ENCODE data around the gene LCN6.
"Not testable (repeated sequence)": the region's sequence is repeated elsewhere in the genome, so short reads cannot be mapped to it uniquely, and the experiment has no call there.

Gene LCN6

GRCh38 chr9:136759436-136760325 lies 11.4 kb upstream of the LCN6 start:
- Mint-ChIP-seq H3K36me3 (peaks cover 7 to 11% of the 10 kb centered on the region in 2 donors), H3K9me3 (peaks cover 4 to 8% of the 10 kb centered on the region in 2 donors), H3K27me3 (no peaks in the 10 kb centered on the region), H3K4me1 (peaks cover 29 to 51% of the 10 kb centered on the region in 2 donors), H3K27ac (peak overlapping the region; percentile 81), H3K4me3 (peak overlapping the region in 1 of 2 donors; percentile 41)
- DNase-seq, result no peak
- no peak for ATAC-seq (replicated peaks)

DNA sequence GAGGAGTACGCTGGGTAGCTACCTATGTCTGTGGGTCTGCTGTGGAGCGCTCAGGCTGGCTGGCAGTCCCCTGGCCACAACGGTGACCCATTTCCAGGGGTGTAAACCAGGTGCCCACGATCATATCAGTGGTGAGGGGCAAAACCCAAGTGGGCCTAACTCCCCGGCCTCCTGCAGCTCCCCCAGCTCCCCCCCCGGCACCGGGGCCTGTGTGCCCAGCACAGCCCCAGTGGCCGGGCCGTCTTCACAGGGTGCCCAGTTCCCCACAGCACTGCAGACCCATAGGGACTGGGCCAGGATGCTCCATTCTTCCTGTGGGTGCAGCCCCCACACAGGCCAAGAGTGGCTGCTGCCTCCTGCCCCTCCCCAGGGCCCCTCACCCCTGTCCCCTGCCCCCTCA lies 10.7 kb upstream of the LCN6 start:
- no peaks in the 10 kb centered on the region for H3K27me3 Mint-ChIP-seq
- no peak overlapping the region for H3K27ac Mint-ChIP-seq
- peak overlapping the region in 1 of 2 donors; percentile 46 for H3K4me3 Mint-ChIP-seq
- ATAC-seq (replicated peaks) (no peak), DNase-seq (no peak)
- H3K36me3 Mint-ChIP-seq, result peaks cover 7 to 11% of the 10 kb centered on the region in 2 donors
- peaks cover 29 to 56% of the 10 kb centered on the region in 2 donors for H3K4me1 Mint-ChIP-seq
- H3K9me3 Mint-ChIP-seq, result peaks cover 4 to 8% of the 10 kb centered on the region in 2 donors

DNA sequence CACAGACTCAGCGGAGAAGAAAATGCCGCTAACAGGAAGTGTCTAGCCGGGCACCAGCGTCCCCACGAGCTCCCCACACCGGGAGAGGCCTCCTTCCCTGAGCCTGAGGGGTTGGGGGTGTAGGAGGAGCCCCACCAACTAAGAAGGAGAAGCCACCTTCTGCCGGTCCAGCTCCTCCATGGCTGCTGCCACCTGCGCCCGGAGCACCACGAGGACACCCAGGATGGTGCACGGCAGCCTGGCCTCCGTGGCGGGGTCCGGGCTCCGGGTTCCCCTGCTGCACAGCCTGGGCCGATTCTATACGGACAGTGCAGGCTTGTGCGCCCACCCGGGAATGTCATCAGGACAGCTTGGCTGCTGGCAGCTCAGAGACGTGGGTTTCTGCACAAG lies 9.4 kb upstream of the LCN6 start:
- Mint-ChIP-seq H3K27me3 (no peaks in the 10 kb centered on the region), H3K9me3 (peaks cover 6 to 8% of the 10 kb centered on the region in 2 donors), H3K36me3 (peaks cover 7 to 14% of the 10 kb centered on the region in 2 donors), H3K4me1 (peaks cover 27 to 51% of the 10 kb centered on the region in 2 donors), H3K27ac (peak overlapping the region; percentile 62), H3K4me3 (peak overlapping the region in 1 of 2 donors; percentile 46)
- DNase-seq (no peak), ATAC-seq (replicated peaks) (peak in 1 of 2 donors; percentile 19)

- Mint-ChIP-seq H3K9me3 (peaks cover 10 to 11% of the 10 kb centered on the region in 2 donors), H3K36me3 (peaks cover 9 to 18% of the 10 kb centered on the region in 2 donors), H3K4me1 (peaks cover 27 to 51% of the 10 kb centered on the region in 2 donors), H3K4me3 (peak overlapping the region in 1 of 2 donors; percentile 41), H3K27me3 (no peaks in the 10 kb centered on the region), H3K27ac (peak overlapping the region; percentile 62)
- ATAC-seq (replicated peaks) (peak in 1 of 2 donors; percentile 64), DNase-seq (peak; percentile 44)
Observed at GRCh38 chr9:136757328-136757727, 9.0 kb upstream of the LCN6 start.

GRCh38 chr9:136756836-136757235 lies 8.5 kb upstream of the LCN6 start:
- H3K9me3 Mint-ChIP-seq, result peaks cover 12 to 15% of the 10 kb centered on the region in 2 donors

DNA sequence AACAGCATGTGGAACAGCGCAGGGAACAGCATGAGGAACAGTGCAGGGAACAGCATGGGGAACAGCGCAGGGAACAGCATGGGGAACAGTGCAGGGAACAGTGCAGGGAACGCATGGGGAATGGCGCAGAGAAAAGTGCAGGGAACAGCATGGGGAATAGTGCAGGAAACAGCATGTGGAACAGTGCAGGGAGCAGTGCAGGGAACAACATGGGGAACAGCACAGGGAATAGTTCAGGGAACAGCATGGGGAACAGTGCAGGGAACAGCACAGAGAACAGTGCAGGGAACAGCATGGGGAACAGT lies 7.8 kb upstream of the LCN6 start:
- H3K4me3 Mint-ChIP-seq, result no peak overlapping the region
- H3K27ac Mint-ChIP-seq, result no peak overlapping the region
- ATAC-seq (replicated peaks) (no peak), DNase-seq (no peak)
- no peaks in the 10 kb centered on the region for H3K27me3 Mint-ChIP-seq
- peaks cover 26 to 46% of the 10 kb centered on the region in 2 donors for H3K4me1 Mint-ChIP-seq
- H3K9me3 Mint-ChIP-seq, result peaks cover 12 to 19% of the 10 kb centered on the region in 2 donors
- H3K36me3 Mint-ChIP-seq, result peaks cover 9 to 22% of the 10 kb centered on the region in 2 donors

More at GRCh38 chr9:136756836-136757235, 8.5 kb upstream of the LCN6 start:
- H3K4me3 Mint-ChIP-seq, result peak overlapping the region in 1 of 2 donors; percentile 41
- peaks cover 27 to 51% of the 10 kb centered on the region in 2 donors for H3K4me1 Mint-ChIP-seq
- no peaks in the 10 kb centered on the region for H3K27me3 Mint-ChIP-seq
- peaks cover 9 to 22% of the 10 kb centered on the region in 2 donors for H3K36me3 Mint-ChIP-seq
- H3K27ac Mint-ChIP-seq, result peak overlapping the region; percentile 62
- DNase-seq, result no peak
- no peak for ATAC-seq (replicated peaks)

GRCh38 chr9:136755302-136756133 lies 7.2 kb upstream of the LCN6 start:
- DNase-seq; H3K27ac Mint-ChIP-seq; ATAC-seq (replicated peaks); H3K27me3 Mint-ChIP-seq: not testable (repeated sequence)
- peaks cover 12 to 25% of the 10 kb centered on the region in 2 donors for H3K9me3 Mint-ChIP-seq
- H3K4me3 Mint-ChIP-seq, result peak overlapping the region in 1 of 2 donors; percentile 6
- peaks cover 25 to 46% of the 10 kb centered on the region in 2 donors for H3K4me1 Mint-ChIP-seq
- H3K36me3 Mint-ChIP-seq, result peaks cover 9 to 26% of the 10 kb centered on the region in 2 donors

- DNase-seq (no peak), ATAC-seq (replicated peaks) (no peak)
- no peak overlapping the region for H3K4me3 Mint-ChIP-seq
- H3K27me3 Mint-ChIP-seq, result no peaks in the 10 kb centered on the region
- peaks cover 12 to 26% of the 10 kb centered on the region in 2 donors for H3K9me3 Mint-ChIP-seq
- peaks cover 24 to 47% of the 10 kb centered on the region in 2 donors for H3K4me1 Mint-ChIP-seq
- H3K27ac Mint-ChIP-seq, result no peak overlapping the region
- peaks cover 9 to 27% of the 10 kb centered on the region in 2 donors for H3K36me3 Mint-ChIP-seq
Observed at GRCh38 chr9:136754626-136755301, 6.4 kb upstream of the LCN6 start.

GRCh38 chr9:136754059-136754572 lies 5.8 kb upstream of the LCN6 start:
- Mint-ChIP-seq H3K4me3 (no peak overlapping the region), H3K27me3 (no peaks in the 10 kb centered on the region), H3K9me3 (peaks cover 12 to 26% of the 10 kb centered on the region in 2 donors), H3K4me1 (peaks cover 26 to 47% of the 10 kb centered on the region in 2 donors), H3K27ac (no peak overlapping the region), H3K36me3 (peaks cover 9 to 27% of the 10 kb centered on the region in 2 donors)
- no peak for ATAC-seq (replicated peaks)
- no peak for DNase-seq

- no peak overlapping the region for H3K27ac Mint-ChIP-seq
- H3K9me3 Mint-ChIP-seq, result peaks cover 12 to 26% of the 10 kb centered on the region in 2 donors
- peaks cover 31 to 47% of the 10 kb centered on the region in 2 donors for H3K4me1 Mint-ChIP-seq
- DNase-seq, result no peak
- H3K36me3 Mint-ChIP-seq, result peaks cover 9 to 27% of the 10 kb centered on the region in 2 donors
- H3K4me3 Mint-ChIP-seq, result no peak overlapping the region
- no peak for ATAC-seq (replicated peaks)
- no peaks in the 10 kb centered on the region for H3K27me3 Mint-ChIP-seq
Observed at GRCh38 chr9:136753371-136754058, 5.2 kb upstream of the LCN6 start.

DNA sequence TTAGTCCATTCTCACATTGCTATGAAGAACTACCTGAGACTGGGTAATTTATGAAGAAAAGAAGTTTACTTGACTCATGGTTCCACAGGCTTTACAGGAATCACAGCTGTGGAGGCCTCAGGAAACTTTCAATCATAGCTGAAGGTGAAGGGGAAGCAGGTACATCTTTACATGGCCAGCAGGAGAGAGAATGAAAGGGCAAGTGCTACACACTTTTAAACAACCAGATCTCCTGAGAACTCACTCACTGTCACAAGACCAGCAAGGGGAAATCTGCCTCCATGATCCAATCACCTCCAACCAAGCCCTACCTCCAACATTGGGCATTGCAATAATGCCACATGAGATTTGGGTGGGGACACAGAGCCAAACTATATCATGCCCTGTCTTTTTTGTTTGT lies 3.5 kb upstream of the LCN6 start:
- no peak overlapping the region for H3K4me3 Mint-ChIP-seq
- ATAC-seq (replicated peaks) (no peak), DNase-seq (no peak)
- H3K36me3 Mint-ChIP-seq, result peaks cover 9 to 27% of the 10 kb centered on the region in 2 donors
- peaks cover 37 to 56% of the 10 kb centered on the region in 2 donors for H3K4me1 Mint-ChIP-seq
- no peaks in the 10 kb centered on the region for H3K27me3 Mint-ChIP-seq
- H3K9me3 Mint-ChIP-seq, result peaks cover 12 to 26% of the 10 kb centered on the region in 2 donors
- no peak overlapping the region for H3K27ac Mint-ChIP-seq

DNA sequence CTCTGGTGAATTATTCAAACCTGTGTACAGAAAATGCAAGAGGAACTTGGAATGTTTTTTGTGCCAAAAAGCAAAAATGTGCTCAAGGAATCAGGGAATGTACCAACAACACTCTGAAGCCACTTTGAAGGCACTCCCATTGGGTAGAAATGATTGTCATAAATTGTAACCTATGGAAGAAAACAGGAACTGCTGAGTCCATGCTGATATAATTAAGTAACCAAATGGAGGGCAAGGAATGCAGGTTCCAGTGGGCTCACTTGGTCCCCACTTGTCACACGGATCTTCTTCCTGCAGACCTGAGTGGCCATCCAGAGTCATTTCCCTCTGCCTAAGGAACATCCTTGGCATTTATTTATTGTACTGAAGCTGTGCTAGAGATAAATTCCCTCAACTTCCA lies 2.9 kb upstream of the LCN6 start:
- peaks cover 35 to 58% of the 10 kb centered on the region in 2 donors for H3K4me1 Mint-ChIP-seq
- H3K4me3 Mint-ChIP-seq, result no peak overlapping the region
- DNase-seq (no peak), ATAC-seq (replicated peaks) (no peak)
- H3K27ac Mint-ChIP-seq, result no peak overlapping the region
- H3K9me3 Mint-ChIP-seq, result peaks cover 12 to 26% of the 10 kb centered on the region in 2 donors
- H3K36me3 Mint-ChIP-seq, result peaks cover 9 to 26% of the 10 kb centered on the region in 2 donors
- no peaks in the 10 kb centered on the region for H3K27me3 Mint-ChIP-seq

DNA sequence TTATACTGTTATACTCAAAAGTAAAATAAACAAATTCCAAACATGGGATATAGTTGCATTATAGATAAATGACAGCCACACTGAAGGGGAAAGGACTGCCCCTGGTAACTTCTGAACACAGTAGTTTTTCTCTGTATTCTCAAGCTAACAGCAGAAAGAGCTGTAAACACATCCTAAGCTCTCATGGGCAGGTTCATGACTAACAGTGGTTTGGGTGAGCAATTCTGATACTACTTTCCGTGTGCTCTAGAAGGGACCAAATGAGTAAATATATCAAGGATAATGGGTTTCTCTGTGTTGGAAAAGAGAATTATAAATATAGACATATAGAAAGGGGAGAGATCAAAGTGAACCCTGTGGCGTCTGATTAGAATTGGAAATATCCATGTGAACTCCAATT lies 2.2 kb upstream of the LCN6 start:
- Mint-ChIP-seq H3K27me3 (no peaks in the 10 kb centered on the region), H3K9me3 (peaks cover 6 to 24% of the 10 kb centered on the region in 2 donors), H3K4me3 (no peak overlapping the region), H3K27ac (peak overlapping the region; percentile 37), H3K4me1 (peaks cover 34 to 56% of the 10 kb centered on the region in 2 donors), H3K36me3 (peaks cover 5 to 19% of the 10 kb centered on the region in 2 donors)
- ATAC-seq (replicated peaks) (peak; percentile 51 to 70), DNase-seq (no peak)
